Osteoblast (primary cell): ENCODE results near the gene KRT13. TPM values are rescaled to one million over a fixed set of nuclear protein-coding genes. Genes with fewer than 3 reads are reported as not detected.
A peak's percentile ranks its signal among the peaks of the same experiment; 100 is the strongest.

Experiments used
- DNase-seq: peaks from one replicate; pipeline ENCODE4 v3.0.0; 2011; ENCODE audit warnings: low spot score, mixed read lengths; ENCODE audit not compliant: insufficient read length; ENCODE audit errors: missing footprints
- H2AFZ ChIP-seq: 2 replicates; pipeline ENCODE4 v1.6.0; 2011; ENCODE audit warnings: mild to moderate bottlenecking, low read length
- H3K27ac ChIP-seq: 2 replicates; pipeline ENCODE4 v1.5.1; 2011; ENCODE audit warnings: mild to moderate bottlenecking, low read depth, low read length, moderate library complexity
- H3K27me3 ChIP-seq: 2 replicates; pipeline ENCODE4 v1.6.0; 2012; ENCODE audit warnings: mild to moderate bottlenecking, control low read depth, inconsistent platforms, low read length, moderate library complexity; ENCODE audit not compliant: insufficient read depth
- H3K36me3 ChIP-seq: 2 replicates; pipeline ENCODE4 v1.5.1; 2011; ENCODE audit warnings: mild to moderate bottlenecking, low read length, control low read depth, moderate library complexity; ENCODE audit not compliant: insufficient read depth
- H3K4me1 ChIP-seq: 2 replicates; pipeline ENCODE4 v1.5.1; 2011; ENCODE audit warnings: mild to moderate bottlenecking, low read length, control low read depth, moderate library complexity; ENCODE audit not compliant: insufficient read depth
- H3K4me2 ChIP-seq: 2 replicates; pipeline ENCODE4 v1.6.0; 2011; ENCODE audit warnings: mild to moderate bottlenecking, low read length; ENCODE audit not compliant: insufficient read depth
- H3K4me3 ChIP-seq: fragments of 200-600 bp; sonication (generic); 3 replicates; pipeline ENCODE4 v1.5.1; 2012; ENCODE audit warnings: mild to moderate bottlenecking, low read length, inconsistent platforms; ENCODE audit not compliant: insufficient read depth
- H3K79me2 ChIP-seq: 2 replicates; pipeline ENCODE4 v1.6.0; 2012; ENCODE audit warnings: mild to moderate bottlenecking, low read length, control low read depth, inconsistent platforms; ENCODE audit not compliant: insufficient read depth
- H3K9me3 ChIP-seq: 2 replicates; pipeline ENCODE4 v1.5.1; 2011; ENCODE audit warnings: low read depth, low read length, control low read depth
- H4K20me1 ChIP-seq: 2 replicates; pipeline ENCODE4 v1.6.0; 2012; ENCODE audit warnings: mild to moderate bottlenecking, low read length, control low read depth; ENCODE audit not compliant: insufficient read depth
- CTCF ChIP-seq: IDR thresholded peaks from 2 replicates; pipeline ENCODE4 v1.5.1; 2011; ENCODE audit warnings: mild to moderate bottlenecking, low read depth, low read length, moderate library complexity; ENCODE audit errors: extremely low read depth
- total RNA-seq: library from RNA; depleted of rRNA; stranded (reverse); fragments of >200 nt; gene quantifications from 2 replicates; pipeline ENCODE4 v1.2.3, GENCODE V29; 2012

The KRT13 gene
- total RNA-seq, 1 donor = not detected

- no peaks in the 10 kb centered on the region for H4K20me1 ChIP-seq
- peaks cover 19% of the 10 kb centered on the region for H3K4me1 ChIP-seq
- no peak for TF ChIP-seq CTCF
- H3K27ac ChIP-seq = peak overlapping the region; percentile 40
- peak; percentile 74 for DNase-seq
- H3K4me2 ChIP-seq = peak overlapping the region; percentile 33
- no peaks in the 10 kb centered on the region for H3K36me3 ChIP-seq
- H3K79me2 ChIP-seq = no peaks in the 10 kb centered on the region
- H3K9me3 ChIP-seq = no peaks in the 10 kb centered on the region
- no peaks in the 10 kb centered on the region for H3K27me3 ChIP-seq
- no peak overlapping the region for H3K4me3 ChIP-seq
- peak overlapping the region; percentile 75 for H2AFZ ChIP-seq
Observed at GRCh38 chr17:41538565-41538991, 33.2 kb upstream of the KRT13 start.

- no peaks in the 10 kb centered on the region for H4K20me1 ChIP-seq
- no peak for TF ChIP-seq CTCF
- H3K4me1 ChIP-seq = peaks cover 19% of the 10 kb centered on the region
- no peaks in the 10 kb centered on the region for H3K9me3 ChIP-seq
- H3K27ac ChIP-seq = no peak overlapping the region
- DNase-seq = no peak
- no peaks in the 10 kb centered on the region for H3K36me3 ChIP-seq
- no peak overlapping the region for H3K4me3 ChIP-seq
- H3K4me2 ChIP-seq = no peak overlapping the region
- H2AFZ ChIP-seq = no peak overlapping the region
- no peaks in the 10 kb centered on the region for H3K79me2 ChIP-seq
- no peaks in the 10 kb centered on the region for H3K27me3 ChIP-seq
Observed at GRCh38 chr17:41537990-41538389, 32.6 kb upstream of the KRT13 start.

- Histone ChIP-seq H3K27me3 (no peaks in the 10 kb centered on the region), H3K4me2 (no peak overlapping the region), H3K9me3 (no peaks in the 10 kb centered on the region), H4K20me1 (no peaks in the 10 kb centered on the region), H3K79me2 (no peaks in the 10 kb centered on the region), H3K36me3 (no peaks in the 10 kb centered on the region), H2AFZ (no peak overlapping the region), H3K4me3 (no peak overlapping the region), H3K27ac (no peak overlapping the region), H3K4me1 (peaks cover 19% of the 10 kb centered on the region)
- peak; percentile 1 for DNase-seq
- no peak for TF ChIP-seq CTCF
Observed at GRCh38 chr17:41537614-41537954, 32.2 kb upstream of the KRT13 start.

- no peak for DNase-seq
- Histone ChIP-seq H2AFZ (no peak overlapping the region), H3K27ac (no peak overlapping the region), H3K79me2 (no peaks in the 10 kb centered on the region), H4K20me1 (no peaks in the 10 kb centered on the region), H3K27me3 (no peaks in the 10 kb centered on the region), H3K4me2 (no peak overlapping the region), H3K4me3 (no peak overlapping the region), H3K36me3 (no peaks in the 10 kb centered on the region), H3K9me3 (no peaks in the 10 kb centered on the region), H3K4me1 (peaks cover 19% of the 10 kb centered on the region)
- no peak for TF ChIP-seq CTCF
Observed at GRCh38 chr17:41536741-41537613, 31.6 kb upstream of the KRT13 start.
